GM21367 (cell line): ENCODE data around the gene PPP1CC.
"Not testable (repeated sequence)": the region's sequence is repeated elsewhere in the genome, so short reads cannot be mapped to it uniquely, and the experiment has no call there.

Source experiments
- ATAC-seq: cut with Tn5 transposase; IDR thresholded peaks from one replicate; pipeline ENCODE4 v1.9.1; 2021; ENCODE audit not compliant: unreplicated experiment

Gene PPP1CC

GRCh38 chr12:110742718-110743570 is at the start of gene PPP1CC:
Gene PPP1CC, minus strand, starts transcription at chr12:110742891. Its CDS starts 184 bp downstream, at chr12:110742707.
- no peak for ATAC-seq

- no peak for ATAC-seq
These were observed 48.9 kb upstream of the PPP1CC start for GRCh38 chr12:110791589-110791988.

GRCh38 chr12:110790301-110790700 is 47.6 kb upstream of the PPP1CC start:
- no peak for ATAC-seq

- ATAC-seq = no peak
These were observed 43.3 kb upstream of the PPP1CC start for GRCh38 chr12:110786012-110786411.

- ATAC-seq = no peak
These were observed 42.5 kb upstream of the PPP1CC start for GRCh38 chr12:110785240-110785639.

- no peak for ATAC-seq
These were observed 40.2 kb upstream of the PPP1CC start for GRCh38 chr12:110782922-110783321.

- no peak for ATAC-seq
These were observed 39.4 kb upstream of the PPP1CC start for GRCh38 chr12:110782094-110782493.

- ATAC-seq = no peak
These were observed 37.8 kb upstream of the PPP1CC start for GRCh38 chr12:110780448-110780847.

- ATAC-seq = no peak
These were observed 36.3 kb upstream of the PPP1CC start for GRCh38 chr12:110778833-110779577.

- peak; percentile 85 for ATAC-seq
These were observed 33.7 kb upstream of the PPP1CC start for GRCh38 chr12:110776410-110776809.

- no peak for ATAC-seq
These were observed 33.3 kb upstream of the PPP1CC start for GRCh38 chr12:110775997-110776396.

- no peak for ATAC-seq
These were observed 32.1 kb upstream of the PPP1CC start for GRCh38 chr12:110774824-110775223.

- ATAC-seq = no peak
These were observed 26.3 kb upstream of the PPP1CC start for GRCh38 chr12:110768960-110769359.

- no peak for ATAC-seq
These were observed 25.2 kb upstream of the PPP1CC start for GRCh38 chr12:110767863-110768262.

- no peak for ATAC-seq
These were observed 23.8 kb upstream of the PPP1CC start for GRCh38 chr12:110766311-110767154.

- ATAC-seq = not testable (repeated sequence)
These were observed 22.9 kb upstream of the PPP1CC start for GRCh38 chr12:110765572-110765971.

GRCh38 chr12:110765111-110765510 is 22.4 kb upstream of the PPP1CC start:
- no peak for ATAC-seq

GRCh38 chr12:110763583-110763982 is 20.9 kb upstream of the PPP1CC start:
- no peak for ATAC-seq

GRCh38 chr12:110762891-110763290 is 20.2 kb upstream of the PPP1CC start:
- ATAC-seq = no peak

- no peak for ATAC-seq
These were observed 17.5 kb upstream of the PPP1CC start for GRCh38 chr12:110760204-110760609.

- no peak for ATAC-seq
These were observed 16.2 kb upstream of the PPP1CC start for GRCh38 chr12:110758922-110759321.
